HG03039 (cell line): ENCODE measurements around the gene SLC22A12.

Experiments used
- ATAC-seq: cut with Tn5 transposase; IDR thresholded peaks from one replicate; pipeline ENCODE4 v1.9.1; 2021; ENCODE audit warnings: mild to moderate bottlenecking, moderate library complexity; ENCODE audit not compliant: unreplicated experiment

Gene SLC22A12

DNA sequence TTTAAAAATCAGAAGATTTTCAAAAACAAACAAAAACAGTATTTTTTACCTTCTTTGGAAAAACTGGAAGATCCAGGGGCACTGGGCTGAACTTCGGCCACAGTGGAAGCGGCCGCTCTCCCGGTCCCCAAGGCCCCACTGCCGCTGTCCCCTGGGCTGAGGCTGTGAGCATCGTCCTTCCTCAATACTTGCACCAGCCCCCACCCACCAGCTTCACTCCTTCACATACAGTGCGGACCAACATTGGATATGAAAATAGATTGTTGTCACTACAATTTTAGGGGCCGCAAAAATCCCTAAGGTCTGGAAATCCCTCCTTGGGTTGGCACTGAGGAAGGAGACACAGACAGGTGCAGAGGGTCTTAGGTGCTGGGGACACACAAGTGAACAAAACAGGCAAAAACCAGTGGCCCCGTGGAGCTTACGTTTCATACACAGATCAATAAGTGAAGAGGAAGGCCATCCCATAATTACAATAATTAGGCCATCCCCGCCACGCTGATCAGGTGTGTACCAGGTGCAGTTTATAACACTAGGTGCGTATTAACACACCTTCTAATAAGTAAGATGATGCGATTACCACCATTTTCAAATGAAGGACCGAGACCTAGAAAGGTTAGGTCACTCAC is 28.2 kb upstream of the SLC22A12 start:
- ATAC-seq, result no peak

DNA sequence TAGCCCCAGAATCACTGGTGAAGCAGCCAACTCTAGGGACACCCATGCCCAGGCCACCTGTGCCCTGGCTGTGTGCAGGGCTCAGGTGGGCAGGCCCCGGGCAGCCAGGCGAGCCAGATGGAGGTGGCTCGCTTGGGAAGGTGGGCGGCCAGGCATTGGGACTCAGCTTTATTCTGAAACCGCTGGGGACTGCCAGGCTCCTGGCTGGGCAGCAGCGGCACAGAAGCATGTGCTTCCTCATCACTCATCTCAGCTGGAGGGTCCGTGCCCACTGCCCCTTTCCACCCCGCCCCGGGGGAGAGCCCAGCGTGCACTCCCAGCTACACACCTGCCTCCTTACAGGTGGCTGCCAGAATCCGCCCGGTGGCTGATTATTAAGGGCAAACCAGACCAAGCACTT is 27.1 kb upstream of the SLC22A12 start:
- no peak for ATAC-seq

DNA sequence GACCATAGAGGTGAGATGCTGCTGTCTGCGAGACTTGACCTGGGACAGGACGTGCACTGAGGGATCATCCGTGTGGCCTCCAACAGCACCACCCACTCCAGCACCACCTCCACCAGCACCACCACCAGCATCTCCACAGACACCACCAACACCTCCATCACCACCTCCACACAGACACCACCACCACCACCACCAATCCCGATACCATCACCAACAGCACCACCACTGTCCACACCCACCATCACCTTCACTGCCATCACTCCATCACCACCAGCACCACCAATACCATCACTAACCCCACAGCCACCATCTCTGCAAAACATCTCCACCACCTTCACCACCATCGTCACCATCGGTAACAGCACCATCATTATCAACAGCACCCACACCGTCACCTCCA is 26.6 kb upstream of the SLC22A12 start:
- ATAC-seq, result no peak

DNA sequence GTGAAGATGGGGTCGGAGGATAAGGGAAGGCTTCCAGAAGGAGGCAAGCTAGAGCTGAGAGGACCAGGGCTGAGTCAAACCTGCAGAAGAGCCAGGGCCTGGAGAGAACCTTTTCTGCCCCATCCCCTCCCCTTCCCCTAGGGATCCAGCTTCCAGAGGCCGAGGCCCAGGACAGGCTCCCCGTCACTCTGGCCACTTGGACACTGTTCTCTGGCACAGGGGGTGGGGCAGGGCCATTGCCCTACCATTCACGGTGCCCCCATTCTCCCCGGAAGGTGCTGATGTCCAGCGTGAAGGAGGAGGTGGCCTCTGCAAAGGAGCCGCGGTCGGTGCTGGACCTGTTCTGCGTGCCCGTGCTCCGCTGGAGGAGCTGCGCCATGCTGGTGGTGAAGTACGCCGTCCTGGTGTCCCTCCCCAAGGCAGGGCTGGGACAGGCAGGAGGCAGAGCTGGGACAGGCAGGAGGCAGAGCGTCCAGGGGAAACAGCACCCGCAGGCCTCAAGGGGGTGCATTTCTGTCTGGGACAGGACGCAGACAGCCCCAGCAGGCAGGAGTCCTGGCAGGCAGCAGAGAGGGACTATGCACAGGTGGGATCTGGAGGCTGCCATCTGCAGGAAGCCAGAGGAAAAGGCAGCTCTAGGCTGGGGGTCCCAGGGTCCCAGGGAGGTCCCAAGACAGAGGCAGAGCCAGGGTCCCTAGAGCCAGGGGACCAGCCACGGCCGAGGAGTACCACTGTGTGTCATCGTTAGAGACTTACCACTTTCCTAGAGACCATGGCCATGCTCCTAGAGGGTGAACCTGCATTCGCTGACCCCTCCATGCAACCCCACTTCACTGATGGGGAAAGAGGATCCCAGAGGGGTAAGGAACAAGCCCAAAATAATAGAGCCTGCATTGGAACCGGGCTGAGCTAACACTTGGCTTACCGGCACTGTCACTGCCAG is 25.8 kb upstream of the SLC22A12 start:
- ATAC-seq, result no peak

DNA sequence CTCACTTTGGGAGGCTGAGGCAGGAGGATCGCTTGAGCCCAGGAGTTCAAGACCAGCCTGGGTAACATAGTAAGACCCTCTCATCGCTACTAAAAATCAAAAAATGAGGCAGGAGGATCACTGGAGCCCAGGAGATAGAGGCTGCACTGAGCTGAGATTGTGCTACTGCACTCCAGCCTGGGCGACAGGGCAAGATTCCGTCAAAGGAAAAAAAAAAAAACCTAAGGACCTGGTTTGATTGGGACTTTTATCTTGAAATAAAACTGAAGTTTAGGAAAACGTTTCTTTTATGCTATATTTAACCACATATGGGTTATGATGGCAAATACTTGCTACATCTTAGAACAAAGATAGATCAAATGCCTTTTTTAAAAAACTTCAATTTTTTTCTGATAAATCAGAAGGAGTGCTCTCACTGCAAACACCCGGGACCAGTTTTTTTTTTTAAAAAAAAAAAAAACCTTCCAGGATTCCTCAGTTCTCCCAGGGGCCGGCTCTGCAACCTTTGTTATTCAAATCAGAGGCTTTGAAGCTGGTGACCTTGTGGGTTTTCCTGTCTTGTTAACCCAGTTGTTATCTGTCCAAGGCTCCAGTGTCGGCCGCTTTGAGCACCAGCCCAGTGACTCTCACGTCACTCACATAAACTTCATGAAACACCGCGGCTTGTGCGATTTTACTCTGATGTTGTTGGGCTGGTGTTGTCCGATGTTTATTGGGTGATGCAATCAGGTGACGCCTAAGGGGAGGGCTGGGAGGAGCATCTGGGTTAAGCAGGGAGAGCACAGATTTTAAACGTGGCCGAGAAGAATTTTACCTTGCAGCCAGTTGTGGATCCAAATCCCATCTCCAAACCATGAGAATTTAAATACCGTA is 24.7 kb upstream of the SLC22A12 start:
- ATAC-seq, result no peak

DNA sequence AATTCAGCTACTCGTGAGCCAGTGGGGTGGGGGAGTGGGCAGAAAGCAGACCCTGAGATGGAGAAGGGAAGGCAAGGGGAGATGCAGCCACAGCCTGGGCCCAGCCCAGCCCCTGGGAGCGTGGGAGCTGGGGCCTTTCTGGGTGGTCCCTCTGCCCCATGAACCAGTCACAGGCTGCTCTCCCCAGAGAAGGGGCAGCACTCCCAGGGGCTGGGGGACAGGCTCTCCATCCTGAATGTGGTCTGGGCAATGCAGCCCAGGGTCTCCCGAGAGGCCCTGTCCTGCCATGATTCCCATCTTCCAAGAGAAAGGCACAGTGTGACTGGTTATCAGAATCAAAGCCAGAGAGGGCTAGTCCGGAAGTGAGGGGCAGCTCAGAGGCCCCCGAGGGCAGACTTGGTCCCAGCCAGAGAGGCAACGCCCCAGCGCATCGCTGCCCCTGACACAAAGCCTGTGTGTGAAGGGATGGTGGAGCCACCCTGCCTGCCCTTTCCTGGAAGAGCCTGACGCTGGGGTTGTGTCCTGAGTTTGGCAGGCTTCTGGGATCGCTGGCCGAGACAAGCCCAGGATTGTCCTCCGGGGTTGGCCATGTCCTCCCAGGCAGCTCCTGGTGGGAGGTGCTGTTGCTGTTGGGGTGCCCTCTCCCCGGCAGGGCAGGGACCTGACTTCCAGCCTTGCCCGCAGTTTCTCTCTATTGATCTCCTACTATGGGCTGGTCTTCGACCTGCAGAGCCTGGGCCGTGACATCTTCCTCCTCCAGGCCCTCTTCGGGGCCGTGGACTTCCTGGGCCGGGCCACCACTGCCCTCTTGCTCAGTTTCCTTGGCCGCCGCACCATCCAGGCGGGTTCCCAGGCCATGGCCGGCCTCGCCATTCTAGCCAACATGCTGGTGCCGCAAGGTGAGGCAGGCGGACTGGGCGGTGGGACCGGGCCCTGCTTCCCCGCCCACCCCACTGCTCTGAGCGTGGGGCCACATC is 23.8 kb upstream of the SLC22A12 start:
- ATAC-seq, result no peak

DNA sequence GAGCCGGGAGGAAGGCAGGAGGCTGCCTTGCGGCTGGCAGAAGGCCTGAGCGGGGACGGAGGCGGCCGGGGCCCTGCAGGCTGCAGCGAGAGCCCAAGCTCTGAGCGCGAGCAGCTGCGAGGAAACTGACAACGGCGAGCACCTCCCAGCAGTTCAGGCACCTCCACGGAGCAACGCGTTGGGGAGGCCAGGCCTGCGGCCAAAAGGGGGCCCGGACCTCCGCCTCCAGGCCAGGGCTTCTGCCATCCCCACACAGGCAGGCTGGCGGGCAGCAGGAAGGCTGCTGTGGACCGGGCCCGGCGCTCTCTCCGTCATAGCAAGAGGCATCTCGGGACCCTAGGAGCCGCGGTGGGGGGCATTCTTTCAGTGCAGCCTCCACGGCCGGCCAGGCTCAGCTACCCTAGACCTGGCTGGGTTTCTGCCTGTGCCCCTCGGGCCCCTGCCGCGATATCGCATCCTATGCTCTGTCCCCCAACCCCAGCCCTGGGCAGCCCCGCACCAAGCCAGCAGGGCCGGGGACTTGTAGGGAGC is 22.9 kb upstream of the SLC22A12 start:
- no peak for ATAC-seq

DNA sequence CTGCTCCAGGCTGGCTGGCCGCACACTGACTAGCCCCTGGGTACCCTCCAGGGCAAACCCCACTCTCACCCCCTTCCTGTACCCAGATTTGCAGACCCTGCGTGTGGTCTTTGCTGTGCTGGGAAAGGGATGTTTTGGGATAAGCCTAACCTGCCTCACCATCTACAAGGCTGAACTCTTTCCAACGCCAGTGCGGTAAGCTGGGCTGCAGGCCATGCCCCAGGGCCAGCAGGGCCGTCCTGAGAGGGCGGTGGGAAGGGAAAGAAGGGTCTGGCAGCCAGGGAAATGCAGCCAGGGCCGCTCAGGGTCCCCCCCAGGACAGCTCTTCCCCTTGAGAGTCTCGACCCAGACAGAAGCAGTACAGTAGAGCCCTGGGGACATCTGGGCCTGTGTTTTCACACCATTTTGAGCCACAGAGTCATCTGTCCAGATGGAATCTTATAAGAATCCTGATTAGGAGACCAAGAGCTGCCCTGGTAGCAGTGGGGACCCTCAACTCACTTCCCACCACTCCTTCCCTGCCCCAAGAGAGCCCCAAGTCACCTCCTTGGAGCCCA is 22.4 kb upstream of the SLC22A12 start:
- no peak for ATAC-seq

DNA sequence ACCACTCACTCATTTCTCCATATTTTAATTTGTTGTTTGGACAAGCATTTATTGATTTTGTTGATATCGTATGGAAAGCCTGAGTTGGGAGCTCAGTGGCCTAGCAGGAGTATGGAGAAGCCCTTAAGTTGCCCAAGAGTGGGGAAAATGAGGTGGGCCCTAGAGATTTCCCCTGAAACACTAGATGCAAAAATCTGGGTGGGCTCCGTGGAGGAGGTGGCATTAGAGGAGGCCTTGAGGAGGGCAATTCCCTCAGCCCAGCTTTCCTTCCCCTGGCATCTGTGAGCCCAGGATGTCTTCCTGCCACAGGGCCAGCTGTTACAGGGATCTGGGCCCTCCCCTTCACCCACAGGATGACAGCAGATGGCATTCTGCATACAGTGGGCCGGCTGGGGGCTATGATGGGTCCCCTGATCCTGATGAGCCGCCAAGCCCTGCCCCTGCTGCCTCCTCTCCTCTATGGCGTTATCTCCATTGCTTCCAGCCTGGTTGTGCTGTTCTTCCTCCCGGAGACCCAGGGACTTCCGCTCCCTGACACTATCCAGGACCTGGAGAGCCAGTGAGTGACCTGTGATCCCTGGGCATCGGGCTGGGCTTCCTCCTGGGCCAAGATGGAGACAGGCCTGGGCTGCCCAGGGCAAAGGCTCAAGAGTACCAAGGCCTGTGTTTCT is 21.6 kb upstream of the SLC22A12 start:
- ATAC-seq, result no peak

DNA sequence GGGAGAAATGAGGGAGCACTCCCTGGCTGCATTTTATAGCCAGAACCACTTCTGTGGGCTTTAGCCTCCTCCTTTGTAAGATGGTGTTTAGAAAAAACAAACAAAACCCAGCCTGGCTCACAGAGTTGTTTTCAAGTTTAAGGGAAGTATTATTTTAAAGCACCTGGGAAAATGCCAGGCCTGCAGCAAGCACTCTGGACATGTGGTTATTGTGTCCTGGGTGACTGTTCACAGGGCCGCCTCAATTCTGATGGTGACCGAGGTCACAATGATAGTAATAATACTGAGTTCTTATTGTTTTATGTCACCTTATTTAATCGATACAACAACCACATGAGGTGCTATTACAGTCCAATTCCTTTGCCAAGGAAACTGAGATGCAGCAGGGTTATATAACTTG is 20.7 kb upstream of the SLC22A12 start:
- no peak for ATAC-seq

DNA sequence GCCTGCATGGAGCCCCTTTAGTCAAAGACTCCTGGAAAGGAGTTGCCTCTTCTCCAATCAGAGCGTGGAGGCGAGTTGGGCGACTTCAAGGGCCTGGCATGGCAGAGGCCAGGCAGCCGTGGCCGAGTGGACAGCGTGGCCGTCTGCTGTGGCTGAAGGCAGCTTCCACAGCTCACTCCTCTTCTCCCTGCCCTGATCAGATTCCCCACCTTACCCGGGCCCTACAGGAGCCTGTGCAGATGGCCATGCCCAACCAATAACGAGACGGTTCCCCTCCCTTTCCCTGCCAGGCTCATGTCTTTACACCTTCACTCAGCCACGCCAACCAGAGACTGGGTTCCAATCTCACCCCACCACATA is 20.0 kb upstream of the SLC22A12 start:
- no peak for ATAC-seq

DNA sequence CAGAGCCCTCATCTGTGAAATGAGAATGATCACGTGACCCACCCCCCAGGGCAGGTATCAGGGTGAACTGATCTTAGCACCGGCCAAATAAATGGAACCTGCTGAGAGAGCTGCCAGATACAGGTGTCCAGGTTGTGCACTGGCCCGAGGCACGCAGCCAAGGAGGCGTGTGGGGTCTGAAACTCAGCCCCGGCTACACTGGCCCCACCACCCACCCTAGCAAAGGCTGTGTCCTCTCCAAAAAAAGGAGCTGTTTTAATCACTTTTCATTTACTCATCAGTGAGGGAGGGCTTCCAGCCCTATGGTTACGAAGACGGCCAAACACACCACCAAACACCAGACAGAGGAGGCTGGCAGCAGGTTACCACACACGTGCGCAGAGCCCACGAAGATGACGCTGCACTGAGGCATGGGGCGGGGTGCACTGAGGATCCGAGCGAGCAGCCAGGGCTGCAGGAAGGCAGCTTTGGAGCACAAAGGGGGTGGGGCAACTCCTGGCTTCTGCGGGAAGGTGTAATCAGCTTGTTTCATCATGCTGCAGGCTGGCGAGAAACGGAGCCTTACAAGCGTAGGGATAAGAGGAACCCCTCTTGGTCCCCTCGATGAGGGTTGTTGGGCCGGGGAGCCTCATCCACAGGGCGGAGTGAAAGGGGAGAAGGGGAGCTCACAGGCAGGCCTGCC is 19.5 kb upstream of the SLC22A12 start:
- ATAC-seq, result no peak

DNA sequence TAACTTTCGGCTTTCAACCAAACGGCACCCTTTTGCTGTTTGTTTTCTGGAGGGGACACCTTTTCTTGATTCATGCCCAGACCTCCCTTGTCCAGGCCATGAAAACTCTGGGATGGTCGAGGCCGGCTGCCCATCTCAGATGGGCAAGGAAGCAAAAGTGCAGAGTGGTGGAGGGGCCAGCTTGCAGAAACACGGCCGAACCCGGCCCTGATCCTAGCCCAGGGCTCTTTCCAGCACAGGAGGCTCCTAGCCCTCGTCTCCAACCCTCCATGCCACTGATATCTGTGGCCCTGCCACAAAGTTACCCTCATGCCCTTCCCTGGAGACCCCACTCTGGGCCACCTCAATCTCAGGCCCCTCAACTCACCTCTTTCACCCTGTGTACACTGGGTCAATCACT is 18.9 kb upstream of the SLC22A12 start:
- no peak for ATAC-seq

DNA sequence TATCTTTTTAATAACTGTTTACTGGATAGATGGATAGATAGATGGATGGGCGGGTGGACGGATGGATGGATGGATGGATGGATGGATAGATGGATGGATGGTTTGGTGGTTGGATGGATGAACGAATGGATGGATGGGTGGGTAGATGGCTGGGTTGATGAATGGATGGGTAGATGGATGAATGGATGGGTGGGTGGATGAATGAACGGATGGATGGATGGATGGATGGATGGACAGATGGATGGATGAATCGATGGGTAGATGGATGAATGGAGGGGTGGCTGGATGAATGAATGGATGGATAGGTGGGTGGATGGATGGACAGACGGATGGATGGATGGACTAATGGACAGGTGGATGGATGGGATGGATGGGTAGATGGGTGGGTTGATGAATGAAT is 13.8 kb upstream of the SLC22A12 start:
- no peak for ATAC-seq

DNA sequence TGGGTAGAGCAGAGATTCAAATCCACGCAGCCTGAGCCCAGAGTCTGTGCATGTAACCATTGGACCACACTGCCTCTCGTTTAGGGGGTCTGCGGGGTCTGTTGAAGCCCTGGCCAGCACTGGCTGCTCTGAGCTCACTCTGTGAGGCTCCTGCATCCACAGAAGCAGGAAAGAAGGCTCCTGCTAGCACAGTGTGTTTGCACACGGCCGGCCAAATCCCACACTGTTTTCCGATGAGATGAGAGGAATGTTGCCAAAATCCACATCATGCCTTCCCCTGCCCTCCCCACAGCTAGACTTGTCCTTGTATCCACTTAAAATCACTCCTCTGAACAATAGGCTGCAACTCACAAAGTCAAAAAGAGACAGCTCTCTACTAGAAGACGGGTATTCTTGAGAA is 10.6 kb upstream of the SLC22A12 start:
- no peak for ATAC-seq

DNA sequence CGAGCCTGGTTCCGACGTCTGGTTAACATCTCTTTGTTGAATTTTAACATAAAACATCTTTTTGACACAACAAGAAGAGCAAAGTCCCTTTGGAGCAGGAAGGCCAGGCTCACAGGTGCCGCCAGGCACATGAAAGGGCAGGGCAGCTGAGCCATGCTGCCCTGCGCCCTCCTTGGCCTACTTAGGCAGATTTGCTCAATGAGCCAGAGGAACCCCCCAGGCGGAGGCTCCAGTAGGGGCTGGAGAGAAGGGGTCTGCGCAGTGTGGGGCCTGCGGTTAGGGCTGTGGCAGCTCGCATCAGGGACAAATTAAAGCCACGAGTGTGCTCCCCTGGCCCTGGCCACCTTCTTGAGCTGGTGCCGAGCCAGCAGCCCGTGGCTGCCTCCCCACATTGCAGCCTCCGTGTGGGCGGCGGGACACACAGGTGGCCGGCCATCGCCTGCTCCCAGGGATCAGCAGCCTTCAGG is 9.9 kb upstream of the SLC22A12 start:
- no peak for ATAC-seq

DNA sequence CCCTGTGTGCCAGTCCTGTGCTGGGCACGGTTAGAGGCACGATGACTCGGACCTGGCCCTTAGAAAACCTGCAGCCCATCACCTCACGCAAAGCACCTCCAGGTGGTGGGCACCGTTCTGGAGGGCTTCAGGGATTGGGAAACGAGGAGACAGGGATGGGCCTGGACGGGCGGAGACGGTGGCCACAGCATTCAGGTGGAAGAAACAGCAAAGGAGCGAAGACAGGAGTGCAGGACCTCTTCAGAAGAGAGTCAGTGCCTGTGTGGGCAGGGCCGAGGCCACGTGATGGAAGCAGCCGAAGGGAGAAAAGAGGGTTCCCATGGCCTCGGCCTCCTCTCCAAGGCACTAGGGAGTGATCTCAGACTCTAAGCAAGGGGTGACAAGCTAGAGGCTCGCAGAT is 8.1 kb upstream of the SLC22A12 start:
- ATAC-seq, result no peak
